OCI-LY1 (cell line): ENCODE results near the gene CLIC1.

Experiments
- EZH2 ChIP-seq: fragments of 200-600 bp; sonication (generic), shearing (Covaris generic); IDR thresholded peaks from 2 replicates; pipeline ENCODE4 v1.8.0; 2017; ENCODE audit warnings: borderline replicate concordance, mixed run types, mild to moderate bottlenecking, antibody characterized with exemption, low read length, moderate library complexity, mixed read lengths
- TF ChIP-seq, protein P1 (sequence below): fragments of 200-600 bp; sonication (generic), shearing (Covaris generic); IDR thresholded peaks from 2 replicates; pipeline ENCODE4 v1.5.1; 2017; ENCODE audit warnings: mild to moderate bottlenecking, antibody characterized with exemption, low read length, moderate library complexity, mixed read lengths

- TF ChIP-seq, protein P1, sequence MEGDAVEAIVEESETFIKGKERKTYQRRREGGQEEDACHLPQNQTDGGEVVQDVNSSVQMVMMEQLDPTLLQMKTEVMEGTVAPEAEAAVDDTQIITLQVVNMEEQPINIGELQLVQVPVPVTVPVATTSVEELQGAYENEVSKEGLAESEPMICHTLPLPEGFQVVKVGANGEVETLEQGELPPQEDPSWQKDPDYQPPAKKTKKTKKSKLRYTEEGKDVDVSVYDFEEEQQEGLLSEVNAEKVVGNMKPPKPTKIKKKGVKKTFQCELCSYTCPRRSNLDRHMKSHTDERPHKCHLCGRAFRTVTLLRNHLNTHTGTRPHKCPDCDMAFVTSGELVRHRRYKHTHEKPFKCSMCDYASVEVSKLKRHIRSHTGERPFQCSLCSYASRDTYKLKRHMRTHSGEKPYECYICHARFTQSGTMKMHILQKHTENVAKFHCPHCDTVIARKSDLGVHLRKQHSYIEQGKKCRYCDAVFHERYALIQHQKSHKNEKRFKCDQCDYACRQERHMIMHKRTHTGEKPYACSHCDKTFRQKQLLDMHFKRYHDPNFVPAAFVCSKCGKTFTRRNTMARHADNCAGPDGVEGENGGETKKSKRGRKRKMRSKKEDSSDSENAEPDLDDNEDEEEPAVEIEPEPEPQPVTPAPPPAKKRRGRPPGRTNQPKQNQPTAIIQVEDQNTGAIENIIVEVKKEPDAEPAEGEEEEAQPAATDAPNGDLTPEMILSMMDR, result no peak
- TF ChIP-seq EZH2, result no peak
These were observed 12.2 kb downstream of the CLIC1 start for GRCh38 chr6:31723980-31724691.
